ENCODE data around the gene SGPL1. TPM values are rescaled to one million over a fixed set of nuclear protein-coding genes. Genes with fewer than 3 reads are reported as not detected.

Gene SGPL1
- total RNA-seq, 3 donors from 2014 or later = 50.5 to 67.2 (median 55.5) TPM

DNA sequence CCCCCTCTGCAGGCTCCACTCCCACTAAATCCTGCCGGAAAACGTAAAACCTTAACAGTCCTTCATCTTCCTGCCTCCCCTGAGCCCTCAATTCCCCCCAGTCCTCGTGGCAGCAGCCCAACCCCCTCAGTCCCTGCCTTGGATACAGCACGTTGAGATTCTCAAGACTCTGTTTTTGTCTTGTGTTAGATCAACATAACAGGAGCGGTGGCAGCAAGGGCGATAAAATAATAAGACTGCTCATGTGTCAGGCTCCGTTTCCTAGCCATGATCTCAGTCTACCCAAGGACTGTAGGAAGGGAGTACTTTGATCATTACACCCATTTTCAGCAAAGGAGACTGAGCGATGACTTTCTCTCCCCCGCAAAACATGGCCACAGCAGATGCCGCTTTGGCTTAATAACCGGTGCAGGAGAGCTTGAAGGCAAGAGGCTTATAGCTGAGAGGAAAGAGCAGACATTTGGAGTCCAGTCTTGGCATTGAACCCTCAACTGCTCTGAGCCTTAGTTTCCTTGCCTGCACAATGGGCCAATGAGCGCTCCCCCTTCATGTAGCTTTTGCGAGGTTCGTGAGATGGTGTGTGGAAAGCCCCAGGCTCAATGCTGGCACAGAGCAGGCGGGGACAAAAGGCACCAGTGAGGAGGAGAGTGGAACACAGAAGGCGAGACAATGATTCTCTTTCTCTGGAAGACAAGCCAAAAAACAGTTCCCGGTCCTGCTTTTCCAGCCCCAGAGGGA, 114.7 kb downstream of the SGPL1 start:
- ATAC-seq = no peak
- Histone ChIP-seq H3K4me1 (ENCODE audit: low read depth) (no peaks in the 10 kb centered on the region), H3K4me3 (no peak overlapping the region), H3K9me3 (no peaks in the 10 kb centered on the region), H3K36me3 (ENCODE audit: low read depth) (no peaks in the 10 kb centered on the region)
- TF ChIP-seq, protein P1, sequence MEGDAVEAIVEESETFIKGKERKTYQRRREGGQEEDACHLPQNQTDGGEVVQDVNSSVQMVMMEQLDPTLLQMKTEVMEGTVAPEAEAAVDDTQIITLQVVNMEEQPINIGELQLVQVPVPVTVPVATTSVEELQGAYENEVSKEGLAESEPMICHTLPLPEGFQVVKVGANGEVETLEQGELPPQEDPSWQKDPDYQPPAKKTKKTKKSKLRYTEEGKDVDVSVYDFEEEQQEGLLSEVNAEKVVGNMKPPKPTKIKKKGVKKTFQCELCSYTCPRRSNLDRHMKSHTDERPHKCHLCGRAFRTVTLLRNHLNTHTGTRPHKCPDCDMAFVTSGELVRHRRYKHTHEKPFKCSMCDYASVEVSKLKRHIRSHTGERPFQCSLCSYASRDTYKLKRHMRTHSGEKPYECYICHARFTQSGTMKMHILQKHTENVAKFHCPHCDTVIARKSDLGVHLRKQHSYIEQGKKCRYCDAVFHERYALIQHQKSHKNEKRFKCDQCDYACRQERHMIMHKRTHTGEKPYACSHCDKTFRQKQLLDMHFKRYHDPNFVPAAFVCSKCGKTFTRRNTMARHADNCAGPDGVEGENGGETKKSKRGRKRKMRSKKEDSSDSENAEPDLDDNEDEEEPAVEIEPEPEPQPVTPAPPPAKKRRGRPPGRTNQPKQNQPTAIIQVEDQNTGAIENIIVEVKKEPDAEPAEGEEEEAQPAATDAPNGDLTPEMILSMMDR (IDR thresholded peaks at IDR 0.05) = no peak
- no peak for DNase-seq
- intact Hi-C loops (cut with DNase I, micrococcal nuclease) = no loop called here

Other genes starting within 250 kb of the SGPL1 start
- 1 to 10 TPM; 2.5 to 3.7 (median 3.0) TPM for gene PRF1, start 213.2 kb upstream of the SGPL1 start, total RNA-seq
- gene ADAMTS14, start 143.4 kb upstream of the SGPL1 start, total RNA-seq = 1 to 10 TPM; 1.8 to 2.1 (median 2.1) TPM
- gene TBATA, start 30.6 kb upstream of the SGPL1 start, total RNA-seq = not detected
- 10 to 100 TPM; 81.4 to 86.8 (median 86.7) TPM for gene PCBD1, start 72.6 kb downstream of the SGPL1 start, total RNA-seq

All from mucosa of descending colon (tissue), 3 donors.